Tibial artery (tissue), 4 donors: ENCODE measurements around the gene RSPO4.
"Not testable (repeated sequence)": the region's sequence is repeated elsewhere in the genome, so short reads cannot be mapped to it uniquely, and the experiment has no call there.

Experiments
- DNase-seq, 2 donors: peaks; one replicate each; pipeline ENCODE4 v3.0.0-alpha.2; 2019
- H3K27ac ChIP-seq, 2 donors: fragments of 200-600 bp; sonication (generic) in 1 of 2; 1 replicate in 1 of 2; 2 replicates in 1 of 2; pipeline ENCODE4 v1.5.1; 2018 to 2019; ENCODE audit warnings: mild to moderate bottlenecking in 1 of 2
- H3K27me3 ChIP-seq, 2 donors: fragments of 200-600 bp; sonication (generic) in 1 of 2; one replicate each; pipeline versions ENCODE4 v1.5.1 to v1.6.0; 2016 to 2019
- H3K36me3 ChIP-seq, 3 donors: fragments of 200-600 bp; sonication (generic) in 2 of 3; one replicate each; pipeline ENCODE4 v1.5.1; 2016 to 2019; ENCODE audit warnings: mild to moderate bottlenecking in 2 of 3
- H3K4me1 ChIP-seq, 4 donors: fragments of 200-600 bp; sonication (generic) in 2 of 4; 1 replicate in 3 of 4; 2 replicates in 1 of 4; pipeline ENCODE4 v1.5.1; 2016 to 2019
- H3K4me3 ChIP-seq, 2 donors: fragments of 200-600 bp; sonication (generic) in 1 of 2; 1 replicate in 1 of 2; 2 replicates in 1 of 2; pipeline ENCODE4 v1.5.1; 2018 to 2019; ENCODE audit warnings: mild to moderate bottlenecking in 2 of 2
- H3K9me3 ChIP-seq, 3 donors: fragments of 200-600 bp; sonication (generic) in 1 of 3; one replicate each; pipeline ENCODE4 v1.5.1; 2016 to 2019
- CTCF ChIP-seq, 2 experiments: fragments of 200-600 bp in 1 of 2; fragments of 450-650 bp in 1 of 2; IDR thresholded peaks; one replicate each; pipeline ENCODE4 v1.5.1; 2017 to 2019; ENCODE audit warnings: antibody characterized with exemption in 2 of 2, mild to moderate bottlenecking in 1 of 2, moderate library complexity in 1 of 2
- intact Hi-C: fragments of 100-400 bp; cut with DNase I; formaldehyde crosslinking; loops from one replicate; pipeline ENCODE4 v1.15.0; 2023; ENCODE audit warnings: low total_unique reads

The RSPO4 gene

GRCh38 chr20:1037039-1037438, 34.9 kb upstream of the RSPO4 start:
- H3K4me3 ChIP-seq = no peak overlapping the region
- H3K9me3 ChIP-seq = no peaks in the 10 kb centered on the region
- no peak overlapping the region for H3K27ac ChIP-seq
- no peak for TF ChIP-seq CTCF (IDR thresholded peaks at IDR 0.05)
- H3K27me3 ChIP-seq = no peaks in the 10 kb centered on the region
- intact Hi-C loops = no loop called here
- no peak for DNase-seq
- H3K4me1 ChIP-seq = no peaks in the 10 kb centered on the region
- H3K36me3 ChIP-seq = no peaks in the 10 kb centered on the region

- TF ChIP-seq CTCF (IDR thresholded peaks at IDR 0.05) = no peak
- intact Hi-C loops = no loop called here
Measured at GRCh38 chr20:1035466-1035865, 33.4 kb upstream of the RSPO4 start.

GRCh38 chr20:1034415-1034789, 32.3 kb upstream of the RSPO4 start:
- DNase-seq = no peak
- Histone ChIP-seq H3K9me3 (no peaks in the 10 kb centered on the region), H3K27me3 (no peaks in the 10 kb centered on the region), H3K4me1 (no peaks in the 10 kb centered on the region), H3K27ac (no peak overlapping the region), H3K4me3 (no peak overlapping the region), H3K36me3 (no peaks in the 10 kb centered on the region)
- TF ChIP-seq CTCF (IDR thresholded peaks at IDR 0.05) = no peak
- intact Hi-C loops = no loop called here

More at GRCh38 chr20:1035466-1035865, 33.4 kb upstream of the RSPO4 start:
- Histone ChIP-seq H3K4me1 (no peaks in the 10 kb centered on the region), H3K36me3 (no peaks in the 10 kb centered on the region), H3K27ac (no peak overlapping the region), H3K27me3 (no peaks in the 10 kb centered on the region), H3K4me3 (no peak overlapping the region), H3K9me3 (no peaks in the 10 kb centered on the region)
- DNase-seq = no peak

- DNase-seq = no peak
- Histone ChIP-seq H3K27ac (no peak overlapping the region), H3K9me3 (no peaks in the 10 kb centered on the region), H3K4me3 (no peak overlapping the region), H3K4me1 (no peaks in the 10 kb centered on the region), H3K27me3 (no peaks in the 10 kb centered on the region), H3K36me3 (no peaks in the 10 kb centered on the region)
- intact Hi-C loops = no loop called here
- TF ChIP-seq CTCF (IDR thresholded peaks at IDR 0.05) = no peak
Measured at GRCh38 chr20:1033751-1034414, 31.8 kb upstream of the RSPO4 start.

GRCh38 chr20:1029980-1030379, 27.9 kb upstream of the RSPO4 start:
- Histone ChIP-seq H3K9me3 (no peaks in the 10 kb centered on the region), H3K36me3 (no peaks in the 10 kb centered on the region), H3K27ac (no peak overlapping the region), H3K27me3 (no peaks in the 10 kb centered on the region), H3K4me3 (no peak overlapping the region), H3K4me1 (no peaks in the 10 kb centered on the region)
- TF ChIP-seq CTCF (IDR thresholded peaks at IDR 0.05) = no peak
- no peak for DNase-seq
- intact Hi-C loops = no loop called here

GRCh38 chr20:1026214-1026613, 24.1 kb upstream of the RSPO4 start:
- H3K4me3 ChIP-seq, DNase-seq, intact Hi-C loops, H3K4me1 ChIP-seq, H3K27ac ChIP-seq, H3K9me3 ChIP-seq, H3K27me3 ChIP-seq, H3K36me3 ChIP-seq: not testable (repeated sequence)
